Measurements from ENCODE around the gene ANO2.

ANO2 gene

DNA sequence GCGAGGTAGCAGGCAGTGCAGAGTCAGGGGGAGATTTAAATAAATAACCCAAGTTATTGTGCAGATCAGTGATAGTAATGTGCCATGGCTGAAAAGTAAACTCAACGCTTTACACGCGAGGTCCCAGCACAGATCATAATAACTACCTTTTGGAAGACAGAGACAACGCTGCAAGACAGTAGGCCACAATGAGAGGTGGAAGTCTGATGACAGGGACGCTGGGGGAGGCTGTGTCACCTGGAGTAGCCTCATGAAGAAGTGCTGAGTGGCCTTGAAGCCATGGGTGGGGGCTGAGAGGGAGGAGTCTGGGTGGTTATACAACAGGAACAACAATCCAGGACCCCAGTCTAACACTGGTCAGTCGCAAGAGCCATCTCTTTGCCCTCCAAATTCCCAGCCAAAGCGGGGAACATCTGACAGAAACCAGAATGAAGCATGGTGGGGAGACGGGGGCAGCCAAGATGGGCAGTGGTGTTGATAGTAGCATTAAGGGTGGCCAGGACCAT is 28.2 kb downstream of the ANO2 start:
- no peak for DNase-seq (ENCODE audit: low spot score)

DNA sequence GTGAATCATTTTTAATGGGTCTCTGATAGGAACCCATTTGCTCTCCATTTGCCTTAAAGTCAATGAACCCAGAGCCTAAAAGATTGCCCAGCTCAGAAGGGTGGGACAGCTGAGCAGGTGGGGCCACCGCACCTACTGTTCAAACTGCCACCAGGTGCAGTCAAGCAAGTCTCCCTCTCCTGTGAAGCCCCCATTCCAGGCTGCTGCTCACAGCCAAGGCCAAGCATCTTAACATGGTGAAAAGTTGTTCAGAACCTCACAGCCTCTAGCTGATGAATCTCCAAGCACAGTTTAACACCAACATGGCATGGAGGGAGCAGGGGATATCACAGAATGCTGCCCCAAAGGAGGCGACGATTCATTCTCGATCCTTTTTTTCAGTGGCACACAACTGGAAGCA is 29.5 kb downstream of the ANO2 start:
- DNase-seq (ENCODE audit: low spot score) = no peak

GRCh38 chr12:5914387-5915149 is 30.5 kb downstream of the ANO2 start:
- no peak for DNase-seq (ENCODE audit: low spot score)

- DNase-seq (ENCODE audit: low spot score) = no peak
These were observed 31.7 kb downstream of the ANO2 start for GRCh38 chr12:5913387-5913786.

DNA sequence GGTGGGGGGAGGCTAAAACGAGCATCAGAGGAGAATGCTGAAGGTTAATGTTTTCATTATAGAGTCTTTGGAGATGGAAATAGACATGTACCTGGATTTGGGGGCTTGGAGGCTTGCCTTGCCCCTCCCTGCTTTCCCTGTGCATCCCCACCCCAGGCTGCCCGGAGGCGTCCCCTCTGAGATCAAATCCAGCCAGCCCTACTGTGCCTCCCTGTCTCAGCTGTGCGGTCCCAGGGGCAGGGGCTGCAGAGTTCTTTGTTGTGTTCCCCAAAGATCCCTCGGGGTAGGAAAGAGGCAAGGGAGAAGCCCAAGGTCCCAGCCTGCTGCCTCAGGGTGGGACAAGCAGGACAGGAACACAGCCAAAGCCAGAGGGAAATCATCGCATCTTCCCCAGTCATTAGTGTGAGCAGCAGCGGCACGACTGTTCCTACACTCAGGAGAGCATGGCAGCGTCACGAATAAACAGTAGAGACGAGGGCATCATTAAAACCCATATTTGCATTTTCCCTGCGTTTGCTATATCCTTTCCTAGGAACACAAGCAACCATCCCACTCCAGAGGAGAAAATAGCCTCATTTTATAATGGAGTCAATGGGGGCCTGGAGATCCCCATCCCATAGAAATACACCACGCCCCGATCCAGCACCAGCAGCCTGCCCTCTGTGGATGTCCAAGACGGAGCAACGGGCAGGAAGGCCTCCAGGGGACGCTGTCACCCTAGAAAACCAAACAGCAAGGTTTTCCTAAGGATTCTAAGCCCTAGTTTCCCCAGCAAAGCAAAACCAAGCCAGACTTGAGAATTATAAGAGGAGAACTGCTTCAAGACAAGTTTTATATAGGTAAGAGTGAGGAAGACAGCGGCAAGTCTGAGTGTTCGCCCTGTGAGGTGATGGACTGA is 32.4 kb downstream of the ANO2 start:
- no peak for DNase-seq (ENCODE audit: low spot score)

DNA sequence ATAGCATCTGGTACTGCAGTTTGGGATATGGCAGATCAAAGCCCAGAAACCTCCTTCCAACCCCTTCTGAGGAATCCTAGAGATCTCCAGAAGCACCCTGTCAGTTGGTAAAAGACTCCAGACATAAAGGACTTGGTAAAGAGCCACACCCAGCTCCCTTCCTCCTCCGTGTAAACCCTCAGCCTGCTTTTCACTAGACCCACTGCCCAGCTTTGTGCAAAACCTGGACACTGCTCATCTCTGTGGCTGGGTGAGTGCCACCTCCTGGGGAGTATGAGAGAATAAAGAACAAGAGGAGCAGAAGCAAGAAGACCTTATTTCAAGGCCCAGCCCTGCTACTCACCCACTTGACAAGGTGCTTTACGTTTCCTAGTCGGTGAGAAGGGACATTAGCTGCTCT is 33.0 kb downstream of the ANO2 start:
- DNase-seq (ENCODE audit: low spot score) = no peak

DNA sequence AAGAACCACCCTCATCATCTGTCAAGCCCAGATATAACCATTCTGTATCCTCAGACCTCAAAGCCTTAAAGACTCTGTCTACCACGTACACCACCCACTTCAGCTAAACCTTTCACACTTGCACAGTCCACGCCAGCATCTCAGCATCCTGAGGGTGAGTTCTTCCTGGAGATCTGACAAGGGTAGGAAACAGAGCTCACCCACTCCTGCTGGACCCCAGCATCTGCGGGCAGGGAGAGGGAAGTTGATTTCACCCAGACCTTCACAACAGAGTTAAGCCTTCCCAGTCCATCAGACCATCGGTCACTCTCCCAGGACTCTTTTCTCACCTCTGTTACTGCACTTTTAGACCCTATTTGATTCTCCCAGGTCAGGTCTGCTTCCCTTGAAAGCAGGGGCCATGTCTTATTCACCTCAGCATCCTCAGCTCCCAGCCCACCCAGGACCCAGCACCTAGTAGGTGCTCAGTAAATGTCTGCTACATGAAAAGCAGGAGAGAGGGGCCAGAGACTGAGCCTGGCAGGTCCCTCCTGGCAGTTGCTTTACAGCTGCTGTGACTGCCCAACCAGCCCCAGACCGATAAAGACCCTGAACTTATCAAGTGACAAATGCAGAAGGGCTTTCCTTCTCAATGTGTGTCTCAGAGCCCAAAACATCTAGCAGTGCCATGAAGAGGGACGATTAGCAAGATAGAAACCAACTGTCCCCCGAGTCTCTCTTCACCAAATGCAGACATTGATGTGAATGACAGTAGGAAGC is 34.1 kb downstream of the ANO2 start:
- no peak for DNase-seq (ENCODE audit: low spot score)

DNA sequence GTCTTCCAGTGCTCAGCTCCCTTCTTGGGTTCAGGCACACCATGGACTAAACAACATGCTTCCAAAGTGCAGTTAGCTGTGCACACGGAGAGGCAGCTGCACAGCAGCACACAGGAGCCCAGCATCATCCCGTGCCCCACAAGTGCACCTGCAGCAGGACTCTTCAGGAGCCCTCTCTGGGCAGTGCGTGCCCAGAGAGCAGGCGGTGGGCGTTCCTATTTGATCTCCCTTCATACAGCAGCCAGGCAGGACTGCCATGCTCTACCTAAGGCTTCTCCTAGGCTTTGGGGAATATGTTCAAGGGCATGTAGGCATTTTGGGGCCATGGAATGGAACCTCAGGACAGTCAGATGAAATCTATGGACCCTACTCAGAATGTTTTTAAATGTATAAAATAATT is 35.5 kb downstream of the ANO2 start:
- DNase-seq (ENCODE audit: low spot score) = no peak

GRCh38 chr12:5908251-5908650 is 36.8 kb downstream of the ANO2 start:
- no peak for DNase-seq (ENCODE audit: low spot score)

GRCh38 chr12:5907807-5908206 is 37.3 kb downstream of the ANO2 start:
- no peak for DNase-seq (ENCODE audit: low spot score)

- no peak for DNase-seq (ENCODE audit: low spot score)
These were observed 39.3 kb downstream of the ANO2 start for GRCh38 chr12:5905757-5906156.

- DNase-seq (ENCODE audit: low spot score) = no peak
These were observed 40.1 kb downstream of the ANO2 start for GRCh38 chr12:5904969-5905368.

GRCh38 chr12:5904441-5904840 is 40.6 kb downstream of the ANO2 start:
- no peak for DNase-seq (ENCODE audit: low spot score)

- DNase-seq (ENCODE audit: low spot score) = no peak
These were observed 42.3 kb downstream of the ANO2 start for GRCh38 chr12:5902736-5903135.

- no peak for DNase-seq (ENCODE audit: low spot score)
These were observed 43.6 kb downstream of the ANO2 start for GRCh38 chr12:5901416-5901815.

DNA sequence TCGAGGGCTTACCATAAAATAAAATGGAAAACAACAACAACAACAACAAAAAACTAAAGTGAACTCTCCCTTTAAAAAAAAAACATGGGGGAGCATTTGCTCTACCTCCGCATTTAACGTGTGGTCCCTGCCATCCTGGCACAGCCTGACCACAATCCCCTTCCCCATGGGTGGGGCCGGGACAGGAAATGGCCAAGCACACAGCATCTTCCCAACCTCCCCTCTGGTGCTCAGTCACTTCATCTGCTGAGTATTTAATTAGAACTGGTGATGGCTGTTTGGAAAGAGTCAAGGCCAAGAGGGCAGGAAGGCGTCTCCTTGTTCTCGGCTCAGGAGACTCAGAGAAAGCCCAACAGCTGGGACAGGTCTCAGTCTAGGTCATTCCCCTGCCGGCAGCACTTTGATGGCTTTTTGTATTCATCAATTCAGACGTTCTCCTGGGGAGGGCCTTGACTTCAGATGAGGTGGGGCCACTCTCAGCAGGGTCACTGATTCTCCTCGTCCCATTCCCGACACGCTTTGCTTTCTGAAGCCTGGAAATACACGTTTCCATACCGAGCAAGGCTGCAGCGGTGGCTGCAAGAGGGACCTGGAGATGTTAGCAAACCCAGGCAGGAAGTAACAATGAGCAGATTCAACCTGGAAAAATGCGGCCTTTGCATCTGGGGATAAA is 44.4 kb downstream of the ANO2 start:
- no peak for DNase-seq (ENCODE audit: low spot score)

DNA sequence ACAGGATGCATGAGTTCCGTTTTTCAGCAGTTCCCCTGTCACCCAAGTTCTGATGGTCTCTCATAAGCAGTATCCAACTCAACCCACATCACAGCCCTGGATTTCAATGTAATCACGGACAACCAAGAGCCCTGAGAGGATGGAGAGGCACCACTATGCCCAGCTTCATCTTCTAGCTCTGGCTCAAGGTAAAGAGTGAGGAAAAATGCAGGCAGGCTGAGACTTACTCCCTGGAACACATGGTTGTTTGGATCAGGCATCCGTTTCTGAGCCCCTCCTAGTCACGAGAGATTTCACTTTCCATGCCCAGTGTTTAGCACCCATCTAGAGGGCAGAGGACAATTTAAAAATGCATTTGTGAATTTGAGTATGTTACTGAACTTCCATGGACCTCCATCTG is 45.0 kb downstream of the ANO2 start:
- no peak for DNase-seq (ENCODE audit: low spot score)

DNA sequence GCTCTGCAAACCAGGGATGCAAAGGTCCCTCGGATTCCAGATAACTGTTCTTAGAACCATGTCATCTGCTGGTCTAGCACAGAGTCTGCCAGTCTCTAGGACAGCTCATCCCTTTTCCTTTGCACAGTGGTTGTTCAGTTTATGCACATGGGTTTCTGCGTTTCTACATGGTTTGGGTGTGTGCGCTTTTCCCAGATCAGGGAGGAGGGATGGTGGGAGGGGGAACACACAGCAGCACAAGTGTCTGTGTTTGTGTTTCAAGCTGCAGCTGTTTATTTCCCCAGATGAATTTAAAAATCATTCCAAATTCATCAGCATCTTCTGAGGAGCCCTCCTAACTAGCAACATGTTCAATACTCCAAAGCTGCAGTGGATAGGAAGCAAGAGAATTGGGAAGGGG is 45.4 kb downstream of the ANO2 start:
- DNase-seq (ENCODE audit: low spot score) = no peak

- no peak for DNase-seq (ENCODE audit: low spot score)
These were observed 46.2 kb downstream of the ANO2 start for GRCh38 chr12:5898874-5899273.

DNA sequence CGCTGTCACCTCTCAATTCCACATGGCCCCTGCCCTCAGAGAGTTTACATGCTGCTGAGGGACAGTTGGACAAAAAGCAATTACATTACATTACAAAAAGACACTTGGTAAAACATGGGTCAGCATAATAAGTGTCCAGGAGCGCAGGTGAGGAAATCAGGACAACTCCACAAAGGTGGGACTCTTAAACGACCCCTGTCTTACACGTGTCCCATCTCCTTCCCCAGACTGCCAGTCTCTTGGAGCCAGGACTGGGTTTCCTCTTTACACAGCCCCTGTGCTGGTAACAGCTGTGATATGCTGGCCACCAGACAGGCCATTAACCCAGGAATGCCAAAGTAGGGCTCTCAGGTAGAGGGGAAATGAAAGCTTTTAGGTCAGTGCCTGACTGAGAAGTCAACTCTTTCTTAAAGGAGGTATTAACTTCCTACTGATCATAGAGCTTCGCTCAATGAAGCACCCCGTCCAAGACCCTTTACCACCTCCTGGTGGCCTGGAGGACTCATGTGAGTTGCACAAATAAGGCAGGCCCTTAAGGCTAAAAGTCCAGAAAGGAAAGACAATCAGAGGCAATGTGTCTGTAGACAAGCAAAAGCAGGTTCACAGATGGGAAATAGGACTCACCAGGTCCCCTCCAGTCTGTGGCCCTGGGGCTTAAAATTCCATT is 55.5 kb downstream of the ANO2 start:
- DNase-seq (ENCODE audit: low spot score) = no peak

GRCh38 chr12:5888816-5889315 is 56.2 kb downstream of the ANO2 start:
- DNase-seq (ENCODE audit: low spot score) = no peak
